H9 (cell line): ENCODE measurements around the gene NSL1. TPM values are rescaled to one million over a fixed set of nuclear protein-coding genes. Genes with fewer than 3 reads are reported as not detected.

Source experiments
- DNase-seq: peaks from one replicate; pipeline ENCODE4 v3.0.0-alpha.2; 2017
- H2AFZ ChIP-seq: one replicate; pipeline ENCODE4 v1.6.1; 2013; ENCODE audit warnings: mild to moderate bottlenecking, low read length, control low read depth, moderate library complexity
- H2AK5ac ChIP-seq: 2 replicates; pipeline ENCODE4 v1.6.1; 2013; ENCODE audit warnings: low read length, control low read depth, mixed read lengths; ENCODE audit not compliant: insufficient read length
- H2BK120ac ChIP-seq: one replicate; pipeline ENCODE4 v1.6.1; 2013; ENCODE audit warnings: low read depth, mild to moderate bottlenecking, low read length, control low read depth, inconsistent platforms; ENCODE audit not compliant: poor library complexity, severe bottlenecking
- H2BK12ac ChIP-seq: 2 replicates; pipeline ENCODE4 v1.6.1; 2013; ENCODE audit warnings: low read length, control low read depth, mixed read lengths, low read depth; ENCODE audit not compliant: insufficient read length
- H2BK15ac ChIP-seq: 2 replicates; pipeline ENCODE4 v1.6.1; 2013; ENCODE audit warnings: low read depth, low read length, control low read depth
- H2BK20ac ChIP-seq: one replicate; pipeline ENCODE4 v1.6.1; 2013; ENCODE audit warnings: low read depth, mild to moderate bottlenecking, low read length, control low read depth, inconsistent platforms; ENCODE audit not compliant: poor library complexity, severe bottlenecking
- H2BK5ac ChIP-seq: 2 replicates; pipeline ENCODE4 v1.6.1; 2013; ENCODE audit warnings: low read length, control low read depth, mixed read lengths; ENCODE audit not compliant: insufficient read length
- H3K14ac ChIP-seq: 2 replicates; pipeline ENCODE4 v1.6.1; 2013; ENCODE audit warnings: low read length, control low read depth; ENCODE audit not compliant: insufficient read depth
- H3K18ac ChIP-seq: 2 replicates; pipeline ENCODE4 v1.6.1; 2013; ENCODE audit warnings: low read depth, mild to moderate bottlenecking, mixed read lengths, low read length, control low read depth; ENCODE audit not compliant: insufficient read length
- H3K23ac ChIP-seq: 2 replicates; pipeline ENCODE4 v1.6.1; 2013; ENCODE audit warnings: low read length, control low read depth, mixed read lengths, low read depth; ENCODE audit not compliant: insufficient read length
- H3K23me2 ChIP-seq: 2 replicates; pipeline ENCODE4 v1.6.1; 2013; ENCODE audit warnings: low read depth, mild to moderate bottlenecking, mixed read lengths, low read length, control low read depth; ENCODE audit not compliant: insufficient read length, poor library complexity, severe bottlenecking
- H3K27ac ChIP-seq: 2 replicates; pipeline ENCODE4 v1.5.1; 2013; ENCODE audit warnings: low read length, control low read depth, mixed read lengths, low read depth; ENCODE audit not compliant: insufficient read length
- H3K27me3 ChIP-seq: 2 replicates; pipeline ENCODE4 v1.6.1; 2013; ENCODE audit warnings: low read length, control low read depth, inconsistent platforms; ENCODE audit not compliant: insufficient read depth
- H3K4ac ChIP-seq: 2 replicates; pipeline ENCODE4 v1.6.1; 2013; ENCODE audit warnings: low read depth, mild to moderate bottlenecking, control low read depth, inconsistent platforms, low read length, moderate library complexity
- H3K4me1 ChIP-seq: 2 replicates; pipeline ENCODE4 v1.6.1; 2013; ENCODE audit warnings: low read length, control low read depth, inconsistent platforms; ENCODE audit not compliant: insufficient read depth
- H3K4me2 ChIP-seq: 2 replicates; pipeline ENCODE4 v1.6.1; 2013; ENCODE audit warnings: low read length, control low read depth, mixed read lengths; ENCODE audit not compliant: insufficient read length, insufficient read depth
- H3K56ac ChIP-seq: 2 replicates; pipeline ENCODE4 v1.6.1; 2013; ENCODE audit warnings: low read depth, mild to moderate bottlenecking, mixed read lengths, low read length, control low read depth; ENCODE audit not compliant: insufficient read length
- H3K79me1 ChIP-seq: 2 replicates; pipeline ENCODE4 v1.6.1; 2013; ENCODE audit warnings: low read depth, mild to moderate bottlenecking, moderate library complexity, low read length, control low read depth, inconsistent platforms; ENCODE audit not compliant: insufficient read depth, poor library complexity, severe bottlenecking
- H3K79me2 ChIP-seq: 2 replicates; pipeline ENCODE4 v1.6.1; 2013; ENCODE audit warnings: low read length, control low read depth, inconsistent platforms; ENCODE audit not compliant: insufficient read depth
- H3K9ac ChIP-seq: 2 replicates; pipeline ENCODE4 v1.6.1; 2013; ENCODE audit warnings: low read length, control low read depth, mixed read lengths; ENCODE audit not compliant: insufficient read length; ENCODE audit errors: extremely low read depth
- H3K9me3 ChIP-seq: one replicate; pipeline ENCODE4 v1.6.1; 2013; ENCODE audit warnings: low read depth, low read length, inconsistent platforms; ENCODE audit not compliant: control insufficient read depth
- H3T11ph ChIP-seq: one replicate; pipeline ENCODE4 v1.6.1; 2013; ENCODE audit warnings: mild to moderate bottlenecking, low read length, control low read depth, inconsistent platforms
- H4K20me1 ChIP-seq: one replicate; pipeline ENCODE4 v1.6.1; 2013; ENCODE audit not compliant: control insufficient read depth, insufficient read length, insufficient read depth
- H4K5ac ChIP-seq: 2 replicates; pipeline ENCODE4 v1.6.1; 2013; ENCODE audit warnings: low read depth, mild to moderate bottlenecking, mixed read lengths, low read length, control low read depth; ENCODE audit not compliant: insufficient read length
- H4K8ac ChIP-seq: replicated peaks from 2 replicates; pipeline ENCODE4 v1.6.1; 2013; ENCODE audit warnings: low read length, control low read depth, mixed read lengths, low read depth; ENCODE audit not compliant: insufficient read length
- H4K91ac ChIP-seq: 2 replicates; pipeline ENCODE4 v1.6.1; 2013; ENCODE audit warnings: low read depth, mild to moderate bottlenecking, moderate library complexity, mixed read lengths, low read length, control low read depth; ENCODE audit not compliant: insufficient read length
- H3K27ac Mint-ChIP-seq, 3 experiments: 2 replicates in 2 of 3; 3 replicates in 1 of 3; pipeline ENCODE4 v1.8.0; 2020 to 2021; ENCODE audit warnings: mixed read lengths in 3 of 3, mild to moderate bottlenecking in 1 of 3, moderate library complexity in 1 of 3
- H3K27me3 Mint-ChIP-seq: 2 replicates; pipeline ENCODE4 v1.8.0; 2021; ENCODE audit warnings: low read depth, mild to moderate bottlenecking, moderate library complexity, mixed read lengths
- H3K36me3 Mint-ChIP-seq, 3 experiments: 2 replicates in 2 of 3; 3 replicates in 1 of 3; pipeline ENCODE4 v1.8.0; 2020 to 2021; ENCODE audit warnings: low read depth in 3 of 3, mixed read lengths in 3 of 3; ENCODE audit not compliant: insufficient read depth in 1 of 3
- H3K4me1 Mint-ChIP-seq, 2 experiments: 2 replicates each; pipeline ENCODE4 v1.8.0; 2020; ENCODE audit warnings: mixed read lengths in 2 of 2
- H3K4me3 Mint-ChIP-seq, 2 experiments: 2 replicates in 1 of 2; 3 replicates in 1 of 2; pipeline ENCODE4 v1.8.0; 2020 to 2021; ENCODE audit warnings: mild to moderate bottlenecking in 2 of 2, mixed read lengths in 2 of 2, moderate library complexity in 1 of 2
- H3K9me3 Mint-ChIP-seq, 2 experiments: 2 replicates in 1 of 2; 3 replicates in 1 of 2; pipeline ENCODE4 v1.8.0; 2020; ENCODE audit warnings: mild to moderate bottlenecking in 2 of 2, mixed read lengths in 2 of 2, moderate library complexity in 1 of 2
- WGBS: extraction: QIAGEN DNeasy Blood & Tissue Kit; methylation state at CpG from one replicate; pipeline ENCODE4 v1.1.7; 2013; ENCODE audit warnings: missing lambda C conversion rate, low lambda C conversion rate, mixed read lengths; ENCODE audit not compliant: insufficient read length; ENCODE audit errors: extremely low coverage; 5-methylcytosine and 5-hydroxymethylcytosine counted together
- total RNA-seq: library from RNA; stranded (reverse); gene quantifications from 2 replicates; pipeline ENCODE4 v1.2.1, GENCODE V29; 2021
- TF ChIP-seq, protein P1 (sequence below): fragments of 200-600 bp; sonication (generic); conservative IDR thresholded peaks from 3 replicates; pipeline ENCODE4 v1.8.0; 2021; ENCODE audit warnings: antibody characterized with exemption, mild to moderate bottlenecking

Gene NSL1
- total RNA-seq, 1 experiment from 2014 or later, result 49.3 TPM

DNA sequence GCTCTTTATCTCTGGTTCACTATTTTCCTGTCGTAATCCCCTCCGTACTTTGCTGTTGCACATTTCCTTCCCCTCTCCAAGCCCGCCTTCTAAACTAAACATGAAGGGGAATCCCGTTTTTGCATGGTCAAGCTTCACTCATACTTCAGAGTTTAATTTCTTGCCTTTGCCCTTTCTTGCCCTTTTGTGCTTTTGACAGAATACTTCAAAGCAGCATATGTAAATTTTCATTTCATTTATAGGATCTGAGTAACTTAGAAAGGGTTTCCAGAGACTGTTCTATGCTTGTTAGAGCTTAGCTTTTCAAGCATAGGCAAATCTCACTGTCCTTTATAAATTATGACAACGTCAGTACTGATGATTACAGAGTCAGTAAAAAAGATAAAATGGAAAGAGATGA, 28.1 kb upstream of the NSL1 start:
- Histone ChIP-seq H4K20me1 (no peaks in the 10 kb centered on the region), H2AFZ (no peak overlapping the region), H4K5ac (no peak overlapping the region), H4K8ac (no peak overlapping the region), H2BK20ac (no peak overlapping the region), H3K79me2 (no peaks in the 10 kb centered on the region), H2BK12ac (no peak overlapping the region), H3K27me3 (no peaks in the 10 kb centered on the region), H3K4ac (no peak overlapping the region), H4K91ac (no peak overlapping the region), H3K56ac (no peak overlapping the region), H3T11ph (no peak overlapping the region), H3K23me2 (no peaks in the 10 kb centered on the region), H3K23ac (no peak overlapping the region), H3K4me1 (no peaks in the 10 kb centered on the region), H3K9ac (no peak overlapping the region), H2BK120ac (no peak overlapping the region), H3K27ac (no peak overlapping the region), H3K14ac (no peak overlapping the region), H3K79me1 (no peaks in the 10 kb centered on the region), H2BK5ac (no peak overlapping the region), H2AK5ac (no peak overlapping the region), H3K9me3 (no peaks in the 10 kb centered on the region), H3K4me2 (no peak overlapping the region), H3K18ac (no peak overlapping the region), H2BK15ac (no peak overlapping the region)
- TF ChIP-seq, protein P1, sequence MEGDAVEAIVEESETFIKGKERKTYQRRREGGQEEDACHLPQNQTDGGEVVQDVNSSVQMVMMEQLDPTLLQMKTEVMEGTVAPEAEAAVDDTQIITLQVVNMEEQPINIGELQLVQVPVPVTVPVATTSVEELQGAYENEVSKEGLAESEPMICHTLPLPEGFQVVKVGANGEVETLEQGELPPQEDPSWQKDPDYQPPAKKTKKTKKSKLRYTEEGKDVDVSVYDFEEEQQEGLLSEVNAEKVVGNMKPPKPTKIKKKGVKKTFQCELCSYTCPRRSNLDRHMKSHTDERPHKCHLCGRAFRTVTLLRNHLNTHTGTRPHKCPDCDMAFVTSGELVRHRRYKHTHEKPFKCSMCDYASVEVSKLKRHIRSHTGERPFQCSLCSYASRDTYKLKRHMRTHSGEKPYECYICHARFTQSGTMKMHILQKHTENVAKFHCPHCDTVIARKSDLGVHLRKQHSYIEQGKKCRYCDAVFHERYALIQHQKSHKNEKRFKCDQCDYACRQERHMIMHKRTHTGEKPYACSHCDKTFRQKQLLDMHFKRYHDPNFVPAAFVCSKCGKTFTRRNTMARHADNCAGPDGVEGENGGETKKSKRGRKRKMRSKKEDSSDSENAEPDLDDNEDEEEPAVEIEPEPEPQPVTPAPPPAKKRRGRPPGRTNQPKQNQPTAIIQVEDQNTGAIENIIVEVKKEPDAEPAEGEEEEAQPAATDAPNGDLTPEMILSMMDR, result no peak
- peaks cover 3 to 6% of the 10 kb centered on the region in 2 experiments for H3K9me3 Mint-ChIP-seq
- no peak overlapping the region; a peak in 1 of 7 replicates for H3K27ac Mint-ChIP-seq
- no peak overlapping the region for H3K4me3 Mint-ChIP-seq
- no peak for DNase-seq
- H3K27me3 Mint-ChIP-seq, result no peaks in the 10 kb centered on the region; the same call in 1 of the 2 replicates
- H3K4me1 Mint-ChIP-seq, result peaks cover 5 to 6% of the 10 kb centered on the region in 2 experiments
- peaks cover 3 to 8% (median 3%) of the 10 kb centered on the region in 3 experiments; a peak in 5 of 7 replicates for H3K36me3 Mint-ChIP-seq
- WGBS, result no CpG with 5 or more reads among the region's 5 CpGs
